Activated CD8-positive, alpha-beta memory T cell treated with anti-CD3 and anti-CD28 coated beads for 36 hours (primary cell): ENCODE results near the gene PRDM1. TPM values are rescaled to one million over a fixed set of nuclear protein-coding genes. Genes with fewer than 3 reads are reported as not detected.

Experiments used
- CTCF ChIA-PET: fragments of 350-600 bp; sonication (Branson Sonifier 250); formaldehyde crosslinking; loops from one replicate; lab custom pipeline; 2021; ENCODE audit warnings: antibody characterized with exemption; lab: Charles Lee
- POLR2A ChIA-PET: fragments of 350-600 bp; sonication (Branson Sonifier 250); formaldehyde crosslinking; loops from one replicate; lab custom pipeline; 2021; ENCODE audit warnings: antibody characterized with exemption; lab: Charles Lee
- total RNA-seq, 2 experiments: library from RNA; stranded (reverse); gene quantifications; one replicate each; pipeline ENCODE4 v1.2.3, GENCODE V29; 2021

Gene PRDM1
- total RNA-seq, 2 experiments from 2014 or later: 89.4 to 94.3 TPM

GRCh38 chr6:106086814-106087175 lies 659 bp downstream of the PRDM1 start:
- ChIA-PET POLR2A (interaction anchor here (0.8 to 2.6 kb wide), 11 partner anchors 8 to 634 kb away, joined by 3 to 27 read pairs (median 7); no protein-coding TSS in a partner anchor), CTCF (interaction anchor here (0.8 to 3.1 kb wide), 10 partner anchors 11 to 631 kb away, joined by 3 to 17 read pairs (median 4); no protein-coding TSS in a partner anchor)

- CTCF ChIA-PET: interaction anchor here (1.2 to 3.1 kb wide), 3 partner anchors 10 to 169 kb away, joined by 3 to 17 read pairs (median 5); no protein-coding TSS in a partner anchor
- POLR2A ChIA-PET: interaction anchor here (0.5 to 2.6 kb wide), 7 partner anchors 9 to 247 kb away, joined by 3 to 27 read pairs (median 8); no protein-coding TSS in a partner anchor
Measured at GRCh38 chr6:106087548-106088325, 1.6 kb downstream of the PRDM1 start.

- CTCF ChIA-PET: interaction anchor here (1.0 to 1.5 kb wide), 5 partner anchors 14 to 134 kb away, joined by 3 to 5 read pairs (median 4); no protein-coding TSS in a partner anchor
- POLR2A ChIA-PET: interaction anchor here (1.5 to 2.5 kb wide), 4 partner anchors 9 to 15 kb away, joined by 4 to 23 read pairs (median 10); no protein-coding TSS in a partner anchor
Measured at GRCh38 chr6:106090001-106090400, 3.9 kb downstream of the PRDM1 start.

GRCh38 chr6:106092279-106092678 lies 6.1 kb downstream of the PRDM1 start:
- POLR2A ChIA-PET: interaction anchor here (0.6 to 1.4 kb wide), 6 partner anchors 9 to 153 kb away, joined by 3 to 5 read pairs (median 4); no protein-coding TSS in a partner anchor
- CTCF ChIA-PET: no interaction called here

GRCh38 chr6:106094261-106094963 lies 8.3 kb downstream of the PRDM1 start:
- POLR2A ChIA-PET: interaction anchor here (0.6 to 1.8 kb wide), 7 partner anchors 8 to 102 kb away, joined by 3 to 6 read pairs (median 4); partner anchors contain the start of gene PRDM1
- CTCF ChIA-PET: interaction anchor here (1.4 kb wide), 1 partner anchor 73 kb away, joined by 3 read pairs; no protein-coding TSS in a partner anchor

GRCh38 chr6:106094964-106095335 lies 8.8 kb downstream of the PRDM1 start:
- ChIA-PET CTCF (interaction anchor here (1.4 kb wide), 1 partner anchor 73 kb away, joined by 3 read pairs; no protein-coding TSS in a partner anchor), POLR2A (interaction anchor here (0.5 to 1.8 kb wide), 5 partner anchors 9 to 91 kb away, joined by 3 to 6 read pairs (median 3); partner anchors contain the start of gene PRDM1)

- ChIA-PET POLR2A (interaction anchor here (0.6 to 2.8 kb wide), 6 partner anchors 11 to 730 kb away, joined by 3 to 27 read pairs (median 5); partner anchors contain the start of gene PRDM1), CTCF (interaction anchor here (1.2 to 3.9 kb wide), 2 partner anchors 11 to 44 kb away, joined by 3 to 17 read pairs; partner anchors contain the start of gene PRDM1)
Measured at GRCh38 chr6:106097411-106098231, 11.5 kb downstream of the PRDM1 start.

- POLR2A ChIA-PET: interaction anchor here (0.8 to 2.8 kb wide), 14 partner anchors 9 to 645 kb away, joined by 3 to 27 read pairs (median 6); partner anchors contain the start of gene PRDM1
- CTCF ChIA-PET: interaction anchor here (1.0 to 3.9 kb wide), 7 partner anchors 12 to 113 kb away, joined by 3 to 17 read pairs (median 4); partner anchors contain the start of gene PRDM1
Measured at GRCh38 chr6:106098383-106099234, 12.5 kb downstream of the PRDM1 start.

GRCh38 chr6:106099235-106099537 lies 13.1 kb downstream of the PRDM1 start:
- ChIA-PET POLR2A (interaction anchor here (0.7 to 2.8 kb wide), 15 partner anchors 10 to 646 kb away, joined by 3 to 27 read pairs (median 6); partner anchors contain the start of gene PRDM1), CTCF (interaction anchor here (0.6 to 3.9 kb wide), 8 partner anchors 12 to 115 kb away, joined by 3 to 17 read pairs (median 4); partner anchors contain the start of gene PRDM1)

- ChIA-PET CTCF (interaction anchor here (0.8 kb wide), 1 partner anchor 14 kb away, joined by 3 read pairs; the partner anchor contains the start of gene PRDM1), POLR2A (interaction anchor here (0.7 to 3.0 kb wide), 5 partner anchors 9 to 108 kb away, joined by 3 to 15 read pairs (median 6); partner anchors contain the start of gene PRDM1)
Measured at GRCh38 chr6:106100755-106101154, 14.6 kb downstream of the PRDM1 start.

- ChIA-PET CTCF (no interaction called here), POLR2A (interaction anchor here (1.0 to 3.0 kb wide), 7 partner anchors 10 to 108 kb away, joined by 3 to 18 read pairs (median 6); partner anchors contain the start of gene PRDM1)
Measured at GRCh38 chr6:106101466-106101865, 15.3 kb downstream of the PRDM1 start.

- ChIA-PET POLR2A (interaction anchor here (0.6 to 3.0 kb wide), 10 partner anchors 10 to 418 kb away, joined by 3 to 18 read pairs (median 4); partner anchors contain the start of gene PRDM1), CTCF (interaction anchor here (1.1 to 1.2 kb wide), 2 partner anchors 62 to 83 kb away, joined by 3 to 4 read pairs; no protein-coding TSS in a partner anchor)
Measured at GRCh38 chr6:106102034-106102433, 15.9 kb downstream of the PRDM1 start.

- ChIA-PET CTCF (interaction anchor here (0.9 to 1.4 kb wide), 6 partner anchors 12 to 203 kb away, joined by 3 to 5 read pairs (median 4); partner anchors contain the start of gene PRDM1), POLR2A (interaction anchor here (0.6 to 3.0 kb wide), 17 partner anchors 9 to 294 kb away, joined by 3 to 18 read pairs (median 4); no protein-coding TSS in a partner anchor)
Measured at GRCh38 chr6:106102967-106103727, 17.0 kb downstream of the PRDM1 start.

- ChIA-PET CTCF (interaction anchor here (0.7 to 1.4 kb wide), 5 partner anchors 11 to 203 kb away, joined by 3 to 5 read pairs (median 4); partner anchors contain the start of gene PRDM1), POLR2A (interaction anchor here (0.6 to 2.9 kb wide), 12 partner anchors 10 to 294 kb away, joined by 3 to 18 read pairs (median 4); partner anchors contain the start of gene PRDM1)
Measured at GRCh38 chr6:106103728-106104109, 17.6 kb downstream of the PRDM1 start.

GRCh38 chr6:106104476-106104875 lies 18.3 kb downstream of the PRDM1 start:
- ChIA-PET POLR2A (interaction anchor here (1.0 to 2.9 kb wide), 7 partner anchors 10 to 78 kb away, joined by 3 to 18 read pairs (median 4); partner anchors contain the start of gene PRDM1), CTCF (interaction anchor here (0.7 to 1.4 kb wide), 4 partner anchors 14 to 204 kb away, joined by 3 to 5 read pairs (median 4); partner anchors contain the start of gene PRDM1)
